Fibroblast of mammary gland (primary cell): Measurements from ENCODE around the gene AXL.

ENCODE experiments used
- DNase-seq: peaks from one replicate; pipeline ENCODE4 v3.0.0-alpha.2; 2010; ENCODE audit warnings: low read depth
- H3K4me3 ChIP-seq: 2 replicates; pipeline ENCODE4 v1.5.1; 2011; ENCODE audit warnings: low read depth, mild to moderate bottlenecking, low read length, moderate library complexity; ENCODE audit not compliant: control insufficient read depth
- TF ChIP-seq, protein P1 (sequence below): conservative IDR thresholded peaks from 2 replicates; pipeline ENCODE4 v1.5.1; 2011; ENCODE audit warnings: low read depth, low read length, inconsistent platforms; ENCODE audit not compliant: control insufficient read depth, insufficient read depth

AXL gene

DNA sequence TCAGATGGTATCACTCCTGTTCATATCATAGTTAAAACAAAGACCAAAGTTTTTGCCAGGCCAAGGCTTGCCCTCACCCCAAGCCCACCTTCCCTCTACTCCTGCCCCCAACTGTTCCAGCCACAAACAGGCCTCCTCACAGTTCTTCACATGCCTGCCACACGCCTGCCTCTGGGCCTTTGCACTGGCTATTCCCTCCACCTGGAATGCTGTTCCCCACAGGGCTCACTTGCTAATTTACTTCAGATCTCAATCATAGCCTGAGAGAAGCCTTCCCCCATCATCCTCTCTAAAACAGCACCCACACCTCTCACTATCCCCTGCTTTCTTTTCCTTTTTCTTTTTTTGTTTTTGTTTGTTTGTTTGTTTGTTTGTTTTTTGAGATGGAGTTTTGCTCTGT is 4.9 kb upstream of the AXL start:
- DNase-seq = no peak
- no peak overlapping the region for H3K4me3 ChIP-seq
- TF ChIP-seq, protein P1, sequence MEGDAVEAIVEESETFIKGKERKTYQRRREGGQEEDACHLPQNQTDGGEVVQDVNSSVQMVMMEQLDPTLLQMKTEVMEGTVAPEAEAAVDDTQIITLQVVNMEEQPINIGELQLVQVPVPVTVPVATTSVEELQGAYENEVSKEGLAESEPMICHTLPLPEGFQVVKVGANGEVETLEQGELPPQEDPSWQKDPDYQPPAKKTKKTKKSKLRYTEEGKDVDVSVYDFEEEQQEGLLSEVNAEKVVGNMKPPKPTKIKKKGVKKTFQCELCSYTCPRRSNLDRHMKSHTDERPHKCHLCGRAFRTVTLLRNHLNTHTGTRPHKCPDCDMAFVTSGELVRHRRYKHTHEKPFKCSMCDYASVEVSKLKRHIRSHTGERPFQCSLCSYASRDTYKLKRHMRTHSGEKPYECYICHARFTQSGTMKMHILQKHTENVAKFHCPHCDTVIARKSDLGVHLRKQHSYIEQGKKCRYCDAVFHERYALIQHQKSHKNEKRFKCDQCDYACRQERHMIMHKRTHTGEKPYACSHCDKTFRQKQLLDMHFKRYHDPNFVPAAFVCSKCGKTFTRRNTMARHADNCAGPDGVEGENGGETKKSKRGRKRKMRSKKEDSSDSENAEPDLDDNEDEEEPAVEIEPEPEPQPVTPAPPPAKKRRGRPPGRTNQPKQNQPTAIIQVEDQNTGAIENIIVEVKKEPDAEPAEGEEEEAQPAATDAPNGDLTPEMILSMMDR = no peak

DNA sequence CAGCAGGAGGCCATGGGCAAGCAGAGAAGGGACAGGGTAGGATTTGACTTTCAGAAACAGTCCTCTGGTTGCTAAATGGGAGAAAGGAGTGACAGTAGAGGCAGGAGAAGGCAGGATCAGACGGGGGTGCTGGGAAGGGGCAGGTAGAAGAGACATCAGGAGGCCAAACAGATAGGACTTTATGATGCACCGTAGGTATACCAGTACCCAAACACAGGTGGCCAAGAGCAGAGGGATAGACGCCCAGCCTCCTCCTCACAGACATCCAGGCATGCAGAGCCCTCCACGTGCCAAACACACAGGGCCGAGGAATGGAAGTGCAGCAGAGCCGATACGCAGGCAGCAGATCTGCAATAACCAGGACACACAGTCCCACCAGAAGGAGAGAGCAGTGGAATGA is 1.3 kb upstream of the AXL start:
- TF ChIP-seq, protein P1 = no peak
- no peak overlapping the region for H3K4me3 ChIP-seq
- DNase-seq = no peak

DNA sequence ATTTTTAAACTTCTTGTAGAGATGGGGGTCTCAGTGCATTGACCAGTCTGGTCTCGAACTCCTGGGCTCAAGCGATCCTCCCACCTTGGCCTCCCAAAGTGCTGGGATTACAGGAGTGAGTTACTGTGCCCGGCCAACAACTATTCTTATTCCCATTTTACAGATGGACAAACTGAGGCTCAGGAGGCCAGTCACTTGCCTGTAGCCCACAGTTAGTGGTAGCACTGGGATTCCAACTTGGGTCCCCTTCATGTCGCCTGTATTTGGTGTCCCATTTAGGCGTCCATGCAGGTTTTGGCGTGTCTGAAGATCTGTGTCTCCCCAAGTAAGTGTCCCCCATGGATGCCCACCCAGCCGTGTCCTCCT is 791 bp upstream of the AXL start:
- no peak for DNase-seq
- H3K4me3 ChIP-seq = peak overlapping the region; percentile 94
- TF ChIP-seq, protein P1 = no peak

DNA sequence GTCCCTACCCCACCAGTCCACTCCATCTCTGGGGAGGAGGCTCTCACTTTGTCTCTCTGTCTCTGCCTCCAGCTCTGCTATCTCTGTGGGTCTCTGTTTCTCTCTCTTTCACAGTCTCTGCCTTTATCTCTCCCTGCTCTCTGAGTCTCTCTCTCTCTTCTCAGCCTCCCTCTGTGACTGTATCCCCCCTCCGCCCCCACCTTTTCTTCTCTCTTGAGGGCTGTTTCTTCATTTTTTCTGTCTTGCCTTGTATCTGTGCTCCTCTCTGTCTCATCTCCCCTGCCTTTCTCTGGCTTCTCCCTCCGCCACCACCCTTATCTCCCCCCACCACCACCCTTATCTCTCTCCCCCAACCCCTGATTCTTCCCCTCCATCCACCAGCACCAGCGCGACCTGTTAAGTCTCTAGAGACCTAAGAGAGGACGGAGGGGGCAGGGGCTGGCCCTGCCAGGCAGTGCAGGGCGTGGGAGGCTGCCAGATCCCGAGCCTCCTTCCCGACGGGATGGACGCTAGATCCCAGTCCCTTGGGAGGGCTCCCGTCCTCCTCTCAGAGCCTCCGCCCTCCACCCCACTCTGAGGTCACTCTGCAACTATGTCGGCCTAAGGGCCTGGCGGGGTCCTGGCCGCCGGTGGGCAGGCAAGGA is 1.0 kb downstream of the AXL start:
- peak; percentile 78 for DNase-seq
- TF ChIP-seq, protein P1 = no peak
- H3K4me3 ChIP-seq = peak overlapping the region; percentile 94

DNA sequence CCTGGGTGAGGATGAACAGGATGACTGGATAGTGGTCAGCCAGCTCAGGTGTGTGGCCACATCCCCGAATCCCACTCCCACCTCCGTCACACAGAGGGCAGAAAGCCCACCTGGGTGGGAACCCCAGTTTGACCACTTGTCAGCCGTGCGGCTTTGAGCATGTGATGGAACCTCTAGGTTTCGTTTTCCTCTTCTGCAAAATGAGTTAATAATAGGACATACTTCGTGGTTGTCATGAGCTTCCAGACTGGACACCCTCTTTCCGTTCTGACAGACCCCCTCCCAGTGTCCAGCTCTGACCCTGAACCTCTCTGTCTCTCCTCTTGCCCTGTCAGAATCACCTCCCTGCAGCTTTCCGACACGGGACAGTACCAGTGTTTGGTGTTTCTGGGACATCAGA is 1.8 kb downstream of the AXL start:
- DNase-seq = no peak
- TF ChIP-seq, protein P1 = no peak
- H3K4me3 ChIP-seq = peak overlapping the region; percentile 94

DNA sequence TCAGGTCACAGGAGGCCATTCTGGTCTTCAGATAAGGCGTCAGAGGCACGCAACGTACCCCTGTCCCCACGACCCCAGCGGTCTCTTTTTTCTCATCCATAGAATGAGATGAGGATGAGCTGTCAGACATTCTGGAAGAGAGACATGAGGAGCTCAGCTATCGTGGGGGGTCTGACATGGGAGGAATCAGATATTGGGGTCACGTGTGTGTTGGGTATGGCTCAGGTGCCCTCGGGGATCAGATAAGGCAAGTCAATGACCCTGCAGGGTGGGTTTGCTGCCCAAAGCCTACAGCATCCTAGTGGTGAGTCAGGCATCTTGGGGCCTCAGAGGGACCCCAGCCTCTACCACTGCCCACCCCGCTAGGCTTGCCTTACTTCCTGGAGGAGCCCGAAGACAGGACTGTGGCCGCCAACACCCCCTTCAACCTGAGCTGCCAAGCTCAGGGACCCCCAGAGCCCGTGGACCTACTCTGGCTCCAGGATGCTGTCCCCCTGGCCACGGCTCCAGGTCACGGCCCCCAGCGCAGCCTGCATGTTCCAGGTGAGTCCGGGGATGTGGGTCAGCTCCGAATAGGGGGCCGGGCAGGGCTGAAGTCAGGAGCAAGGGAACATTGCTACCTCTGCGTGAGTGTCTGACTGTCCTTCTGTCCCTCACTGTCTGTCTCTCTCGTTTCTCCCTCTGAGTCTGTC is 2.6 kb downstream of the AXL start:
- H3K4me3 ChIP-seq = peak overlapping the region; percentile 94
- no peak for DNase-seq
- TF ChIP-seq, protein P1 = no peak
